ENCODE measurements around the gene GPR160.

DNA sequence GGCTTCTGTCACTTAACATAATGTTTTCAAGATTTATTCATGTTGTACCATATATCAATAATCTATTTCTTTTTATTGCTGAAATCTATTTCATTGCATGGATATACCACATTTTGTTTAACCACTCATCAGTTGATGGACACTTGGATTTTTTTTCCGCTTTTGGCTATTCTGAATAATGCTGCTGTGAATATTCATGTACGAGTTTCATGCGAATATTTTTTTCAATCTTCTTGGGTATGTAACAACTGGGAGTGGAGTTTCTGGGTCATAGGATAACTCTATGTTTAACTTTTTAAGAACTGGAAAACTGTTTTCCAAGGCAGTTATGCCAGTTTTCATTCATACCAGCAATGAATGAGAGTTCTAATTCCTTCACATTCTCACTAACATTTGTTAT, 21.7 kb upstream of the GPR160 start:
- no peak for TF ChIP-seq PCBP1 (IDR thresholded peaks at IDR 0.05; ENCODE audit: low read depth, low read length, poor library complexity, severe bottlenecking)
- no peak for TF ChIP-seq MXI1 (IDR thresholded peaks at IDR 0.05; ENCODE audit: low read depth, low read length)

Measured in K562 (cell line).